Left cardiac atrium (tissue), 4 donors: Measurements from ENCODE around the gene GRB10. TPM values are rescaled to one million over a fixed set of nuclear protein-coding genes. Genes with fewer than 3 reads are reported as not detected.
"Not testable (repeated sequence)": the region's sequence is repeated elsewhere in the genome, so short reads cannot be mapped to it uniquely, and the experiment has no call there.

Source experiments
- ATAC-seq, 2 donors: fragments of 200-7000 bp; cut with Tn5 transposase; one replicate each; pipeline ENCODE4 v1.9.1; 2020; ENCODE audit warnings: mild to moderate bottlenecking in 2 of 2, moderate library complexity in 2 of 2
- DNase-seq: peaks from one replicate; pipeline ENCODE4 v3.0.0-alpha.2; 2020
- intact Hi-C, 2 donors: fragments of 100-400 bp; cut with DNase I; formaldehyde crosslinking; loops; one replicate each; pipeline versions ENCODE4 v1.14.1 to v1.15.1; 2022 to 2023
- total RNA-seq, 2 donors: library from RNA; stranded (reverse); fragmentation: NEBNext Ultra II Directional; extraction: Animal tissue kit (Norgen Biotek cat#: 25700); gene quantifications; one replicate each; pipeline ENCODE4 v1.2.1, GENCODE V29; 2021
- donor health status: DM: no; HTN: yes; CAD: no.
- donor health status: DM: no; HTN: yes; CAD: no; lungs with severe emphysema.
- donor health status: DM: yes; HTN: yes; CAD: no.
- donor health status: Dilated cardiomyopathy.

Gene GRB10
- total RNA-seq, 2 donors from 2014 or later = 39.9 to 45.6 TPM

GRCh38 chr7:50783801-50784507 lies 1.3 kb upstream of the GRB10 start:
- no peak for ATAC-seq
- intact Hi-C loops = no loop called here
- DNase-seq = no peak

- no peak for DNase-seq
- ATAC-seq = no peak
- intact Hi-C loops = no loop called here
These were observed 607 bp upstream of the GRB10 start for GRCh38 chr7:50783303-50783702.

DNA sequence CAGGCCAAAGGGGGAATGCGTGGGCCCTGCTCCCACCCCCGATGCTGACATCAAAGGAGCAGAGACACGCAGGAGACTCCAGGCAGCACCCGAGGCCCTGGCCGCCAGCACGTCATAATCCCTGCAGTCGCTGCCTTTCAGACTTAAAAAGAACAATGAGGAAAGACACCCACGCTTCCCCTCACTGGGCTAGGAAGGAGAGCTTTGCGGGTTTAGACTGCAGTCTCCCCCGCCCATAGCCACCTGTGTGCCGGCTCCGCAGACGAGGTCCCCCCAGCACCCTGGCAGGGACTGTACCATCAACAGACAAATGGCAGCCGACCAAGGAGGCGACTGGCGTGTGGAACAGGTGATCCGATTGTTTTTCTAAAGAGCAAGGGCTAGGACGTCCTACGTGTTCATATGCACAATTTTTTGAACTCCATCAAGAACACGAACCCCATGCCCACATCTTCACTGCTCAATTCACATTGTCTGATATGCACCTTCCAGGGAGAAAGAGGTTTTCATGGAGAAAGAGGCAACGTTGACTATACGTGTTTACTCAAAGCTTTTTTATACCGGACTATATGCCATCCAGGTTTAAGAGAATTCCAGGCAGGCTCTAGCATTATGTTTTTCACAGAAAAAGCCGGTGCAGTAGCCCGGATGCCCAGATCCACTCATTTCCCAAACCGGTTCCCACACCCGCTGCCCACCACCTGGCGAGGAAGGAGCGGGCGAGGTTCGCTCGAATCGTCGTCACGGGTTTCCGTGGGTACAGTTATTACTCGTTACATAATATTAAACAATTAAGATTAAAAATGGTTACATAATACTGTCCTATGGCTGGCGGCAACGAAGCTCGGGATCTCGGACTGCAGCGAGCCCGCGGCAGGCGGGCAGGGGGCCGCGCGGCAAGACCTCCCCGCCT lies 1.1 kb downstream of the GRB10 start:
- no peak for DNase-seq
- ATAC-seq = no peak
- intact Hi-C loops = no loop called here

- no peak for DNase-seq
- no peak for ATAC-seq
- intact Hi-C loops = no loop called here
These were observed 2.3 kb downstream of the GRB10 start for GRCh38 chr7:50780436-50780835.

GRCh38 chr7:50779427-50779826 lies 3.3 kb downstream of the GRB10 start:
- DNase-seq (no peak), ATAC-seq (no peak)
- intact Hi-C loops = no loop called here

- ATAC-seq = no peak
- intact Hi-C loops = no loop called here
- no peak for DNase-seq
These were observed 4.5 kb downstream of the GRB10 start for GRCh38 chr7:50778189-50778588.

DNA sequence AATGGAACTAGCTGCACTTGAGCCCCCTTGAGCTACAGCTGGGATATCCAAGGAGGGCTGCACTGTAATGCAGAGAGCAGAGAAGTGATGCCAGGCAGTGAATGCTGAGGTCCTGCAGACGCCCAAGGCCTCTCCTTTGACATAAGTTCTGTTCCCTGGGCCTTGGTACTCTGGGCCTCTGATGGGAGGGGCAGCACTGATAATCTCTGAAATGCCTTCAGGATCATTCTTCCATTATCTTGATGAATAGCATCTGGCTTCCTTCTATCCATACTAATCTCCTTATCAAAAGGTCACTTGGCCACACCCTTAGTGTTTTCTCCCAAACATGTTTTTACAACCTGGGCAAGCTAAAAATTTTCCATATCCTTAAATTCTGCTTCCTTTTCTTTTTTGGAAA lies 6.9 kb downstream of the GRB10 start:
- ATAC-seq = no peak
- intact Hi-C loops = no loop called here

DNA sequence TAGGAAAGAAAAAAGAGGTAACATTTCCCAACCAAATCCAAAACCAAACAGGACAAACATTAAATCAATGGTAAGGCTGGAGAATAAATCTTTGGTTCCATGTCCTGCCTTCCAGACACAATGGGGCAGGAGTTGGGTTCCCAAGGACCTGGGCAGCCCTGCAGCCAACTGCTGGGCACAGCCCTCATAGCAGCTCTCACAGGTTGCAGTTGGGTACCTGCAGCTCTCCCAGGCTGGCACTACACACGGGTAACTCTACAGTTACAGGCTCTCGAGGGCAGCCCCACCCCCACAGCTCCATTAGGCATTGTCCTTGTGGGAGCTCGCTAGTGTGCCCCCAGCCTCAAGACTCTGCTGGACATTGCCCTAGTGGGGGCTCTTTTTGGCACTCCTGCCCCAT lies 7.5 kb downstream of the GRB10 start:
- intact Hi-C loops = no loop called here
- no peak for DNase-seq
- no peak for ATAC-seq

More for the DNA sequence above, 6.9 kb downstream of the GRB10 start:
- no peak for DNase-seq

- intact Hi-C loops = no loop called here
- DNase-seq (no peak), ATAC-seq (no peak)
These were observed 8.4 kb downstream of the GRB10 start for GRCh38 chr7:50774319-50774718.

DNA sequence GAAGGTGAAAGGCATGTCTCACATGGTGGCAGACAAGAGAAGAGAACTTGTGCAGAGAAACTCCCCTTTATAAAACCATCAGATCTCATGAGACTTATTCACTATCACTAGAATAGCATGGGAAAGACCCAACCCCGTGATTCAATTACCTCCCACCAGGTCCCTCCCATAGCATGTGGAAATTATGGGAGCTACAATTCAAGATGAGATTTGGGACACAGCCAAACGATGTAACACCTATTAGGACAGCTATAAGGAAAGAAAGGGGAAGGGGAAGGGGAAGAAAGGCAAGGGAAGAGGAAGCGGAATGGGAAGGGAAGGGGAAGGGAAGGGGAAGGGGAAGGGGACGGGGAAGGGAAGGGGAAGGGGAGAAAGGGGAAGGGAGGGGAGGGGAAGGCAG lies 9.6 kb downstream of the GRB10 start:
- ATAC-seq, intact Hi-C loops: not testable (repeated sequence)

GRCh38 chr7:50771120-50772002 lies 11.3 kb downstream of the GRB10 start:
- DNase-seq (no peak), ATAC-seq (peak; percentile 47)
- intact Hi-C loops = no loop called here

More for the DNA sequence above, 9.6 kb downstream of the GRB10 start:
- not testable (repeated sequence) for DNase-seq

- intact Hi-C loops = no loop called here
- ATAC-seq = no peak
These were observed 13.9 kb downstream of the GRB10 start for GRCh38 chr7:50768485-50769474.

DNA sequence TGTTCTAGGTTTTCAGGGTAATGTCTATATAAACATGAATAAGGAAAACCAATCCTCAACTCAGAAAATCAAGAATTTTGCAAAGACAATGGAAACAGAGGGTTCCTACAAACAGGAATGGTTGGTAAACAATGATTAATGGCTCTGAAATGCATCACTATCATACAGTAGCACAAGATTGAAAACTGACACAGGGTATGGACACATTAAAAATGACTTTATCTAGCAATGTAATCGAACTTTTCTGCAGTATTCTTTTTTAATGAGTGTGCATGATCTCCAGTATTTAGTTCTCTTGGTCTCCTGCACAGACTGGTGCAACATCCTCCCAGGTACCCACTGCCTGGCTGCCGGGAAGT lies 15.9 kb downstream of the GRB10 start:
- no peak for ATAC-seq
- no peak for DNase-seq
- intact Hi-C loops = no loop called here

More at GRCh38 chr7:50768485-50769474, 13.9 kb downstream of the GRB10 start:
- no peak for DNase-seq

DNA sequence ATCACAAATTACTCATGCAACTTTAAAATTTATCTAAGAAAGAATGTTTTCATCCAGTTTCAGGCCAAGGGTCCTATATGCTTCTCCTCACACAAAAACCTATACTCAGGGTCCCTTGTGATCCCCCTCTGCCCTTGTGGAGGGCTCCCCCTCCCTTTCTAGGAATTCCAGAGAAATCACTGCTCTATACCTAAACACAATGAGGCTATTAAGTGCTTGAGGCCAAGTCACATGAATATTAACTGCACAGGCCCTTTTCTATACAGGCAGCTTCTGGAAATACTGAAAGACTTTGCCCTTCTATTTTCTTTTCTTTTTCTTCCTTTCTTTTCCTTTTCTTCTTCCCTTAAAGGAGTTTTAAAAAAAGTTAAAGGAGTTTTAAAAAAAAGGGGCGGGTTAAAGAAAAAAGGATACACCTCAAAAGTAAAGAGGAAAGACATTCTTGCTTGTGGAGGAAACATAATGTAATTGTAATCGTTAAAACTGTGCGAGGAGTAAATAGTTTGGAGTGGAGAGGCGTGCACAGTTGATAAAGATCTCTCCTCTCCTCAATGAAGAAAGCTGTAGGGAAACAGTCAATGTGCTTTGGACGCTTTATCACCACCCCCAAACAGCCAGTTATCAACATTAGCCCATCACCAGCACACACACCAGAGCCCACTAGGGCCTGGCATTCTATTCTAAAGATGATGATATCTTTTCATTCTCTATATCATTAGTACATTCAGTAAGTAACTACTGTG lies 16.4 kb downstream of the GRB10 start:
- DNase-seq (no peak), ATAC-seq (no peak)
- intact Hi-C loops = no loop called here

DNA sequence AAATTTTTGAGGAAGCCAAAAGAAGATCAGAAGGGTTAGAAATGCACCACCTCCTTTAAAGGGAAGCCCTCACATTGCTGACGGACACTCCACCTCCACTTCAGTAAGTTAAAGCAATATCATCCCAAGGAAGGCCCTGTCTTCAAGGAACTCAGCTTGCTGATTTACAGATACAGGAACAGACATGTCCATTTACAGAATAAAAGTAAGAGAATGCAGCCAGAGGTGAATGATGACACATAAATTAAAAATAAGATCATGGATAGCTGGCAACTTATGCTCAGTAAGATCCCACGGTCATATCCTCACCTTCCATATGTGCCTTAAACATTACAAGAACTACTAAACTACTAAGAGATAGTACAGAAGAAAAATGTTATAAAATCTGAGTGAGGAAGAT lies 20.4 kb downstream of the GRB10 start:
- ATAC-seq (no peak), DNase-seq (no peak)
- intact Hi-C loops = no loop called here

DNA sequence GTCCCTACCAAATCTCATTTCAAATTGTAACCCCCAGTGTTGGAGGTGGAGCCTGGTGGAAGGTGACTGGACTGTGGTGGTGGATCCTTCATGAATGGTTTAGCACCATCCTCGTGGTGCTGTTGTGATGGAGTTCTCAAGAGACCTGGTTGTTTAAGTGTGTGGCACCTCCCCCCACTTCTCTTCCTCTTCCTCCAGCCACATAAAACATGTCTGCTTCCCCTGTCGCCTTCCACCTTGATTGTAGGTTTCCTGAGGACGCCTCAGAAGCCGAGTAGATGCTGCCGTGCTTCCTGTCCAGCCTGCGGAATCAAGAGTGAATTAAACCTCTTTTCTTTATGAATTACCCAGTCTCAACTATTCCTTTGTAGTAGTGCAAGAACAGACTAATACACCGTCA lies 21.0 kb downstream of the GRB10 start:
- intact Hi-C loops = no loop called here
- ATAC-seq = no peak
- no peak for DNase-seq

DNA sequence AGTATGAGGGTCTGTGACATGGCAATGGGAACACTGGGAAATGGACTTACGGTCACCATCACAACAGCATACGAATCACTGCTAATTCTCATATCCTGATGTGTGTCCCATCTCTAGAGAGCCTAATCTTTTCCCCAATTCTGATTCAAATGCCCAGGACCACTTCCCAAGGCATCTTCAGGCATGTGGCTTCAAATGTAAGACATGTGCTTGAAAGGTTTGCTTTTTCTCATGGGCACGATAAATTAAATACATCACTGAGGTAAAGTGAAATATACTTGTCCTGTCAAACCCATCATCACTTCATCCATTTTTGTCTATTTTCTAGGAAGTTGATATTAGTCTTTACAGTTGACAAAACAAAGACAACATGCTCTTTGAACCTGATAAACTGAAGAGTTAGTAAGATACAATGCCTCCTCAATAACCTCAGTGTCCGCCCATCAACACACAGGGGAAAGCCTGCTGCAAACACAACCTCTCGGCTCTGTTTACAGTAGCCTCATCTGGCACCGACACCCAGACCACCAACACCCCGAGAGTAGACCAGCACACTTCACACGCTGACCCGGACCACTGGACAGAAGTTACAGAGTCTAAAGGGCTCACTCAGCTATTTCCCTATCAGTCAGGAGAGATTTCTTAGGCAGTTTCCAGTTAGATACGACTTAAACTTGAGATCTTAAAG lies 24.8 kb downstream of the GRB10 start:
- intact Hi-C loops = no loop called here
- DNase-seq (no peak), ATAC-seq (no peak)
